Immature natural killer cell (primary cell): ENCODE results near the gene C1orf226. TPM values are rescaled to one million over a fixed set of nuclear protein-coding genes. Genes with fewer than 3 reads are reported as not detected.
A peak's percentile ranks its signal among the peaks of the same experiment; 100 is the strongest.

Experiments
- DNase-seq, 3 donors: peaks; one replicate each; pipeline ENCODE4 v3.0.0; 2022; ENCODE audit warnings: mixed read lengths in 1 of 3
- H3K27ac Mint-ChIP-seq, 6 donors: one replicate each; pipeline ENCODE4 v1.8.0; 2020; ENCODE audit warnings: mixed read lengths in 6 of 6, mild to moderate bottlenecking in 5 of 6, inconsistent platforms in 4 of 6, moderate library complexity in 3 of 6
- H3K27me3 Mint-ChIP-seq, 3 donors: one replicate each; pipeline ENCODE4 v1.8.0; 2020 to 2021; ENCODE audit warnings: low read depth in 3 of 3, mild to moderate bottlenecking in 3 of 3, mixed read lengths in 3 of 3, moderate library complexity in 3 of 3, inconsistent platforms in 1 of 3
- H3K36me3 Mint-ChIP-seq, 3 donors: one replicate each; pipeline ENCODE4 v1.8.0; 2020; ENCODE audit warnings: mixed read lengths in 3 of 3, inconsistent platforms in 2 of 3, mild to moderate bottlenecking in 2 of 3
- H3K4me1 Mint-ChIP-seq, 2 donors: one replicate each; pipeline ENCODE4 v1.8.0; 2020; ENCODE audit warnings: inconsistent platforms in 2 of 2, mild to moderate bottlenecking in 2 of 2, mixed read lengths in 2 of 2, moderate library complexity in 1 of 2
- H3K4me3 Mint-ChIP-seq, 5 donors: one replicate each; pipeline ENCODE4 v1.8.0; 2020; ENCODE audit warnings: mild to moderate bottlenecking in 5 of 5, mixed read lengths in 5 of 5, inconsistent platforms in 3 of 5, moderate library complexity in 3 of 5
- H3K9me3 Mint-ChIP-seq, 6 donors: one replicate each; pipeline ENCODE4 v1.8.0; 2020; ENCODE audit warnings: mild to moderate bottlenecking in 6 of 6, mixed read lengths in 6 of 6, inconsistent platforms in 4 of 6, moderate library complexity in 3 of 6
- polyA plus RNA-seq, 3 donors: library from polyadenylated mRNA; unstranded; fragments of 300-500 nt; fragmentation: Illumina TruSeq; gene quantifications; one replicate each; pipeline ENCODE4 v1.2.3, GENCODE V29; 2021

The C1orf226 gene
- polyA plus RNA-seq, 3 donors from 2014 or later: not detected

DNA sequence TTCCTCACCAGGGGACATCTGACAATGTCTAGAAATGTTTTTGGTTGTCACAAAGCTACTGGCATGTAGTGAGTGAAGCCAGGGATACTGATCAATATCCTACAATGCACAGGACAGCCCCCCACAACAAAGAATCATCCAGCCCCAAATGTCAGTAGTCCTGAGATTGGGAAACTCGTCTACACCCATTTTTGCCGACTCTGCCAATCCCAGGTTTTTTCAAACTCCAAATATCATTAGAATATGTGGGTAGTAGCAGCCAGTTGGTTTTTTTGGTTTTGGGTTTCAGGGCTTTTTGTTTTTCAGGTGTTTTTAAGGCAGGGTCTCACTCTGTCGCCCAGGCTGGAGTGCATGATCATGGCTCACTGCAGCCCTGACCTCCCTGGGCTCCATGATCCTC is 10.8 kb upstream of the C1orf226 start:
- H3K36me3 Mint-ChIP-seq: no peaks in the 10 kb centered on the region
- H3K4me1 Mint-ChIP-seq: peaks cover 9 to 11% of the 10 kb centered on the region in 2 donors
- H3K9me3 Mint-ChIP-seq: no peaks in the 10 kb centered on the region
- peaks cover 0 to 2% (median 2%) of the 10 kb centered on the region in 3 donors for H3K27me3 Mint-ChIP-seq
- H3K4me3 Mint-ChIP-seq: no peak overlapping the region
- no peak overlapping the region for H3K27ac Mint-ChIP-seq
- no peak for DNase-seq

DNA sequence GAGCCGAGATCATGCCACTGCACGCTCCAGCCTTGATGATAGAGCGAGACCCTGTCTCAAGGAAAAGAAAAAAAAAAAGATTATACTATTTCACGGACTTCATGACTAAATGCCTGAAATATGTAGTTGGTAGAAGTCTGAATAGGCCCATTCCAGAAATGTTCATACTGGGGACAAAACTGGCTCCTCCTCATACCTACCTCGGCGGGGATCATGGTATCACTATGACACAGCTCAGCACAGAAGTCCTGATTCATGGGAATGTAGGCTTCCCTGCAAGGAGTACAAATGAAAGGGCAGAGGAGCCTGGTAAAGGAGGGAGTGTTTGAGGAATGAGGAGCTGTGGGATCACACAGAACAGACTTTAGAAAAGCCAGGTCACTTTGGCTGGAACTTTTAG is 9.9 kb upstream of the C1orf226 start:
- Mint-ChIP-seq H3K4me3 (no peak overlapping the region), H3K4me1 (peaks cover 9 to 11% of the 10 kb centered on the region in 2 donors), H3K9me3 (no peaks in the 10 kb centered on the region), H3K36me3 (no peaks in the 10 kb centered on the region), H3K27me3 (peaks cover 0 to 2% (median 0%) of the 10 kb centered on the region in 3 donors), H3K27ac (peak overlapping the region in 1 of 6 donors; percentile 51)
- DNase-seq: no peak

DNA sequence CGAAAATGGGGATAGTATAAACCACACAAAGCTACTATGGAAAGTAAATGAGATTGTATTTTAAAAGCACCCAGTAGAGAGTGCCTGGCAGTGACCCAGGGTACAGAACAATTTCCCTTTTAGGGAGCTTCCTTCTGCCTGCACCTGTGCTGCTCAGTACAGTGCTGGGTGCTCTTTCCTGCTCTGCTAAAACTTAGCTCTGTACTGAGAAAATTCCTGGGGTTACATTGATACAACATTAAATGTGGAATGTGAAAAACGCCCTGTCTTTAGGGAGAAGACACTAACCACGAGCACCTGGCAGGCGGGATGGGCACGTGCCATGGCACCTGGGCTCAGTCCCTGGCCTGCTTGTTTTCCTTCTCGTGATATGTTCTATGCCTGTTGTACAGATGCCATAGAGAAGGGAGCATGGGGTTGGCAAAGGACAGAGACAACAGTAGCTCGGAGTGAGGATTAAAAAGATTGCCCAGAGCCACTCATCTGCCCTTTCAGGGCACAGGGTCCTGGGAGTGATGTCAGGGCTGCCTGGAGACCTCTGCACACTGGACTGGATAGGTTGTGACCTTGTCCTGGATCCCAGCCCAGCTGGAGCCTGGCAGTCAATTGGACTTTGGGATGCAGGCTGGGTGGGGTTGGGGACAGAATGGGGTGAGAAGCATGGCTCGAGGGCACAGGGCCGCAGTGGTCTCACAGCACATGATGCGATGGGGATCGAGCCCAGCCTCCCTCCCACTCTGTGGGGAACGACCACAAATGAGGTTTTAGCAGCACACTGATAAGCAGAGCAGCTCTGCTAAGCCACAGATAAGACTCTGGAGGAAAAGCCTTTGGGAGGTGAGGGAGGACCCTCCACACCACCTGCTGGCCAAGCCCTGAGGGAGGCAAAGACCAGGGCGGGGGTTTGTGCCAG is 9.1 kb upstream of the C1orf226 start:
- peaks cover 9 to 11% of the 10 kb centered on the region in 2 donors for H3K4me1 Mint-ChIP-seq
- H3K27ac Mint-ChIP-seq: peak overlapping the region in 2 of 6 donors; percentile 31 to 69
- peaks cover 0 to 1% (median 0%) of the 10 kb centered on the region in 3 donors for H3K27me3 Mint-ChIP-seq
- H3K36me3 Mint-ChIP-seq: no peaks in the 10 kb centered on the region
- no peak overlapping the region for H3K4me3 Mint-ChIP-seq
- H3K9me3 Mint-ChIP-seq: no peaks in the 10 kb centered on the region
- no peak for DNase-seq

DNA sequence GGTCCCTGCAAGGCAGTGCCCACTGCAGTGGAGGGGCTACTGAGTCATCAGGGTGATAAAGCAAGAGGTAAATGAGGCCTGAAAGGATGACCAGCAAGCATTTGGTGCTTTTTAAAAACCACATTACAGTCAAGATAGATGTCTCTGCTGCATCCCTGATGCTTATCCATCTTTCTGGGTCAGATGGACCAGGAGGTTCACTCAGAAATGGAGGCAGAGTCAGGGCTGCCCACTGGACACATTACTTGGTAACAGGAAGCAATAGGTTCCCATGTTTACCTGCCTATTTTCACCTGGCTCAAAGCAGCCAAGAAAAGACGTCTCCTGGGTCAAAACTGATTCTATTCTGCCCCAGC is 8.5 kb upstream of the C1orf226 start:
- Mint-ChIP-seq H3K27me3 (no peaks in the 10 kb centered on the region), H3K4me3 (no peak overlapping the region), H3K4me1 (peaks cover 9 to 11% of the 10 kb centered on the region in 2 donors), H3K36me3 (no peaks in the 10 kb centered on the region), H3K27ac (peak overlapping the region in 1 of 6 donors; percentile 69), H3K9me3 (no peaks in the 10 kb centered on the region)
- DNase-seq: no peak

DNA sequence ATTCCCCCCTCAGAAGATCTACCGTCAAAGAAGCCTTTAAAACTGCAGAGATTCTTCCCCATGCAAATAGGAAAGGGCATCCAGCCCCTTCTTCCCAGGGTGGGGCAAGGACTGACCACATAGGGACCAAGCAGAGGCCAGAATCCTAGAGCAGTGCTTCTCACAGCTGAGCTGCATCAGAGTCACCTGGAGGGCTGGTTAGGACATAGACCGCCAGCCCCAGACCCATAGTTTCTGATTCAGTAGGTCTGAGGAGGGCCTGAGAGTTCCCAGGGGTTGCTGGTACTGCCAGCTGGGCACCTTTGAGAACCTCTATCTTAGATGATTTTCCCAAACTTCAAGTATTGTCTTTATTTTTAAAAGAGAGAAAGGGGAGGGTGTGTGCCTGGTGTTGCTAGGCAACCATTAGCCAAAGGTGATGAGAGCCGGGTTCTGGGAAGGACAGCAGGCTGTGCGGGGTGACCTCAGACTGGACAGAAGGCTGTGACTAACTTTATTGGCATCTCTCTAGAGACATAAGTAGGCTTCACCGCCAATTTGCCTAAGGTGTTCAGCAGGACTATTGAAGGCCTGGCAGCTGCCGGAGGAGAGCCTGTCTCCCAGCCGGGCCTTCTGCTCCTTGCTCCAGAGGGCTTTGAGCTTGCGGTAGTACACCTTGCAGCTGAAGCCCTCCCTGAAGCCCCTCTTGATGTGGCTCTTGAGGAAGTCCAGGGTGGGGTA is 7.8 kb upstream of the C1orf226 start:
- no peaks in the 10 kb centered on the region for H3K9me3 Mint-ChIP-seq
- H3K27ac Mint-ChIP-seq: no peak overlapping the region
- no peaks in the 10 kb centered on the region for H3K27me3 Mint-ChIP-seq
- no peaks in the 10 kb centered on the region for H3K36me3 Mint-ChIP-seq
- no peak for DNase-seq
- H3K4me3 Mint-ChIP-seq: no peak overlapping the region
- peaks cover 9 to 11% of the 10 kb centered on the region in 2 donors for H3K4me1 Mint-ChIP-seq

DNA sequence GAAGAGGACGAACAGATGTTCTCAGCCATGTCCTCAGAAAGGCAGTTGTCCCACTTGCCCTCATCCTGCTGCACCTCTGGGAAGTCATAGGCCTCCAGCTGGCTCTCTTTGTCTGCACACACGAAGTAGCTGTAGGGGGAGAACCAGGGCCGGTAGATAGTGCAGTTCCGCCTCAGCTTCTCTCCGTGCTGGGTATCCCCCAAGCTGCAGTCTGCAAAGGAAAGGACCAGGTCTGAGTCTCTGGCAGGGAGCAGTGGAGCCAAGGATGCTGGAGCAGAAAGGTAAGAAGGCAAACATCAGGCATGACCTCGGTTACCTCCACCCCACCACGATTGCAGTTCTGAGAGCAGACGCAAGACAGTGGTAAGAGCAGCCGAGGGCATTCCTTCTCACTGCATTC is 7.1 kb upstream of the C1orf226 start:
- H3K27me3 Mint-ChIP-seq: no peaks in the 10 kb centered on the region
- no peaks in the 10 kb centered on the region for H3K36me3 Mint-ChIP-seq
- no peak overlapping the region for H3K4me3 Mint-ChIP-seq
- DNase-seq: no peak
- peaks cover 9 to 11% of the 10 kb centered on the region in 2 donors for H3K4me1 Mint-ChIP-seq
- H3K27ac Mint-ChIP-seq: no peak overlapping the region
- H3K9me3 Mint-ChIP-seq: no peaks in the 10 kb centered on the region

DNA sequence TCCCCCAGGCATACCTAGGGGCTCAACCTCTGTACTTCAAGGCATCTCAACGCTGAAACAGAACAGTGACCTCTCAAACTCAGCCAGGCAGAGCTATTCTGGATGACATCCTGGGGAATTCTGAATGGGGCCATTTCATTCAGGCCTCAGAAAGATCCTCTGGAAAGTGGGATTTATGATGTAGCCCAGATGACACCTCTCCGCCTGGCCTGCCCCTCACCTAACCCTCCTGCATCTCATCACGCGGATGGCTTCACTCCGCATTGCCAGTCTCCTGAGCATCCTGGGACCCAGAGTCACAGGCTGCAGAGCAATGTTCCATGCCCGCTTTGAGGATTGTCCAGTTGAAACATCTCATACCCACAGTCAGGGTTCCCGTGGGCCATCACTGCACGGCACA is 6.1 kb upstream of the C1orf226 start:
- H3K9me3 Mint-ChIP-seq: no peaks in the 10 kb centered on the region
- no peak for DNase-seq
- peaks cover 9 to 11% of the 10 kb centered on the region in 2 donors for H3K4me1 Mint-ChIP-seq
- no peak overlapping the region for H3K4me3 Mint-ChIP-seq
- no peak overlapping the region for H3K27ac Mint-ChIP-seq
- H3K27me3 Mint-ChIP-seq: no peaks in the 10 kb centered on the region
- no peaks in the 10 kb centered on the region for H3K36me3 Mint-ChIP-seq

DNA sequence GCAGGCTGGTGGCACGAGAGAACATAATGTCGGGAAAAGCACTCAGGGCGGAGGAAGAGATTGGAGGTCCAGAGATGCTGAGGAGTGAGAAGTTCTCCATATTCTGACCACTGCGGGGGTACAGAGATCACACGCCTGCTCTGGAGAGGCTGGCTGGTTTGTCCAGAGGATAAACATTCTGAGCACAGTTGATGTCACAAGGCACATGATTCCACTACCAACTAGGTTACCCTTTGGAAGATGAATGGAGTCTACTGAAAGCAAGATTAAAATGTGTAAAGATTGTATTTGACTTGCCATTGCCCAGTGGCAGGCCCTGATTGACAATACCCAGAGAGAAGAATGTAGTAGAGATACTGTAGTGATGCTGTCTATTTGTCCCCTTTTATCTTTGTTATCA is 4.8 kb upstream of the C1orf226 start, which contains the start of gene SPATA46:
SPATA46 (minus strand) TSS at position 164 of the 400 bp plus-strand sequence; CDS start at position 100, 64 bp downstream.
- H3K4me1 Mint-ChIP-seq: peaks cover 9 to 11% of the 10 kb centered on the region in 2 donors
- no peaks in the 10 kb centered on the region for H3K9me3 Mint-ChIP-seq
- no peak for DNase-seq
- no peak within 1 kb of the TSS for H3K27ac Mint-ChIP-seq
- H3K4me3 Mint-ChIP-seq: no peak within 1 kb of the TSS
- H3K27me3 Mint-ChIP-seq: no peaks in the 10 kb centered on the region
- H3K36me3 Mint-ChIP-seq: no peaks in the 10 kb centered on the region

DNA sequence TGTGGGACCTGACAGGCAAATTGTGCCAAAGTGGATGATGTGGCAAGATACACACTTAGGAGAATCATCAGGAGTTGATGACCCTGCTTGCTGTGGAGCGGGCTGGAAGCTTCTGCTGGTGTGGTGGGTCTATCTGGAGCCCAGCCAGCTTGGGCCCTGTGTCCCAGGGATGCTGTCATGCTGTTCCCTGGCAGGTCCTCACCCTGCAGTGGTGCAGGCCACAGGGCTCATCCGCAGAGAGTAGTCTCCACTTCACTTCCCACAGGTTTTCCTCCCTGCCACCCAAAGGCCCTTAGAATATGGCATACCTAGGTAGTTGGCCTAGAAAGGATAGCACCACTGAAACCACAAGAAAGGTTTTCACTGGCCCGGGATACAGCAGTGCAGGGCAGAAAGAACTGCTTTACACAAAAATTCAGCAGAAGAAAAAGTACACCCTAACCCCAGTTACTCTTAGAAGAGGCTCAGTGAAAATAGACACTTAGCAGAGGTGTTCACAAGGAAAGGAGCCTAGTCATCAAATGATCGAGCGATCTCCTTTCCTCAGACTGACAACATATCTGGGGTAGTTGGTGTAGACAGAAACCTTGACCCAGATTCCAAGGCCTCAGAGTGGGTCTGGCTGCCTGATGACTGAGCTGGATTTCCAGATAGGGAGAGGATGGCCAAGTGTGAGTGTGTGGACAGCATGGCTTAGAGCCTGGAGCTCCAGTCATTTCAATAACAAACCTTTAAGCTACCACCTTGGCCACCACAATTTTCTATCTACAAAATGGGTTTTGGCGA is 1.3 kb upstream of the C1orf226 start:
- H3K9me3 Mint-ChIP-seq: no peaks in the 10 kb centered on the region
- no peaks in the 10 kb centered on the region for H3K4me1 Mint-ChIP-seq
- H3K36me3 Mint-ChIP-seq: no peaks in the 10 kb centered on the region

DNA sequence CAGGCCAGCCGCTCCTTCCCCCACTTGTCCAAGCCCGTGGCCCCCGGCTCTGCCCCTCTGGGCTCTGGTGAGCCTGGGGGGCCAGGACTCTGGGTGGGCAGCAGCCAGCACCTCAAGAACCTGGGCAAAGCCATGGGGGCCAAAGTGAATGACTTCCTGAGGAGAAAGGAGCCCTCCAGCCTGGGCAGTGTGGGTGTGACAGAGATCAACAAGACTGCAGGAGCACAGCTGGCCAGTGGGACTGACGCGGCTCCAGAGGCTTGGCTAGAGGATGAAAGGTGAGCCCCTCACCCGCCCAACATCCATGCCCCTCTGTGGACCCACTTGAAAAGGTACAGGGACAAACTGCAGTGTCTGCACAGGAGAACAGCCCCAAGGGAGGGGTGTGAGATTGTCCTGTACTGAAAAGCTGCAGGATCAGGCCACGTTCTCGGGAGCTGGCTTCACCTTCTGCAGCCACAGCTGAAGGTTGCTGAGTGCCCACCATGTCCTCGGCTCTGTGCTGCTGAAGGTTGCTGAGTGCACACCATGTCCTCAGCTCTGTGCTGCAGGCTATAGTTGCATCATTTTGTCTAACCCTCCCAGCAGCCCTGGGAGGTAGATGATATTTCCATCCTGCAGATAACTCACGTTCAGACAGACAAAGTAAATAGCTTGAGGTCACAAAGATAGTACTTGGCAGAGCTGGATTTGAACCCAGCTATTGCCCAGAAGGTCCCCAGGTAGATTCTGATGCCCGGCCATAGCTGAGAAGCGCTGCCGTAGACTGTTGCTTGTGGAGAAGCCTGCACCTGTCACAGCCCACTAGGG is 618 bp downstream of the C1orf226 start:
- peaks cover 0 to 1% (median 0%) of the 10 kb centered on the region in 3 donors for H3K27me3 Mint-ChIP-seq
- DNase-seq: no peak
- no peak overlapping the region for H3K27ac Mint-ChIP-seq
- H3K4me1 Mint-ChIP-seq: peaks cover 0 to 6% of the 10 kb centered on the region in 2 donors
- no peak overlapping the region for H3K4me3 Mint-ChIP-seq
- H3K36me3 Mint-ChIP-seq: no peaks in the 10 kb centered on the region
- no peaks in the 10 kb centered on the region for H3K9me3 Mint-ChIP-seq

More for the DNA sequence above, 1.3 kb upstream of the C1orf226 start:
- peaks cover 0 to 1% (median 0%) of the 10 kb centered on the region in 3 donors for H3K27me3 Mint-ChIP-seq
- H3K4me3 Mint-ChIP-seq: no peak overlapping the region
- H3K27ac Mint-ChIP-seq: no peak overlapping the region
- DNase-seq: no peak

DNA sequence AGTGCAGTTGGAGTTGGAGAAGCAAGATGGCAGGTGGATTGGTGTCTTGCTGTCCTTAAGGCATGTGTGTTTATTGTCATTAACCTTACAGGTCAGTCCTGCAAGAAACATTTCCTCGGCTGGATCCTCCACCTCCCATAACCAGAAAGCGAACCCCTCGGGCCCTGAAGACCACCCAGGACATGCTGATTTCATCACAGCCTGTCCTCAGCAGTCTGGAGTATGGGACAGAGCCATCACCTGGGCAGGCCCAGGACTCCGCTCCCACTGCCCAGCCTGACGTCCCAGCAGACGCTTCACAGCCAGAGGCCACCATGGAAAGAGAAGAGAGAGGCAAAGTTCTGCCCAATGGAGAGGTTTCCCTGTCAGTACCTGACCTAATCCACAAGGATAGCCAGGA is 1.6 kb downstream of the C1orf226 start:
- no peak overlapping the region for H3K27ac Mint-ChIP-seq
- H3K27me3 Mint-ChIP-seq: peaks cover 0 to 1% (median 0%) of the 10 kb centered on the region in 3 donors
- H3K9me3 Mint-ChIP-seq: no peaks in the 10 kb centered on the region
- DNase-seq: no peak
- no peak overlapping the region for H3K4me3 Mint-ChIP-seq
- H3K4me1 Mint-ChIP-seq: peaks cover 6 to 11% of the 10 kb centered on the region in 2 donors
- H3K36me3 Mint-ChIP-seq: no peaks in the 10 kb centered on the region

DNA sequence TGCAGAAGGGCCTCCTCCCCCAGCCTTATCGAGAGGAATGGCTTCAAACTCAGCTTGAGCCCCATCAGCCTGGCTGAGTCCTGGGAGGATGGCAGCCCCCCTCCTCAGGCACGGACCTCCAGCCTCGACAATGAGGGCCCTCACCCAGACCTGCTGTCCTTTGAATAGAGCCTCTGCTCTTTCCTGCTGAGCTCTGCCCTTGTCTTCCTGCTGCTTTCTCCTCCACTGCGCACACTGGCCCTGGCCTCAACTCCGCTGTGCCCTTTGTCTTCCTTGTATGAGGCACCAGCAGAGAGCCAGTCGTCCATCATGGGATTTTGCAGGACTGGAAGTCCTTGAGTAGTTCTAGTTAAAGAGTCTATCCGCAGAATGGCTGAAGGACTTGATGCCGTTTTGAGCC is 2.0 kb downstream of the C1orf226 start:
- Mint-ChIP-seq H3K27ac (no peak overlapping the region), H3K4me1 (peaks cover 10 to 16% of the 10 kb centered on the region in 2 donors)

DNA sequence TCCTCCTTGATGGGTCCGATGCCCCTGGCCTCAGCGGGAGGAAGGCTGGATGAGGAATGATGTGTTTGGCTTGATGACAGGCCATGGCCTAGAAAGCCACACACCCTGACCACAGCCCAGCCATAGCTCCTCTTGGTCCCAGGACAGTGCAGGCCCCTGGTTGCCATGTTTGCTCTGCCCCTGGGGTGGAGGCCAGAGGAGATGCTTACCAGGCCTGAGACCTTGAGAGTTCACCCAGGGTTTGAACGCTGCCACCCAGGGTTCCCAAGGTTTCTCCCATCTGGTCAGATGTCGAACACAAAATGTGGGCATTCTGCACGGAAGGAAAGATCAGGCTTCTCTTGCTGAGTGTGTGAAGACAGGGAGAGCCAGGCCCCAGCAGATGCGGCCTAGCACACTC is 2.6 kb downstream of the C1orf226 start:
- no peak for DNase-seq
- Mint-ChIP-seq H3K4me3 (no peak overlapping the region), H3K9me3 (no peaks in the 10 kb centered on the region), H3K36me3 (no peaks in the 10 kb centered on the region), H3K4me1 (peaks cover 16 to 22% of the 10 kb centered on the region in 2 donors), H3K27me3 (peaks cover 0 to 1% (median 0%) of the 10 kb centered on the region in 3 donors), H3K27ac (no peak overlapping the region)

More for the DNA sequence above, 2.0 kb downstream of the C1orf226 start:
- Mint-ChIP-seq H3K9me3 (no peaks in the 10 kb centered on the region), H3K4me3 (no peak overlapping the region), H3K27me3 (peaks cover 0 to 1% (median 0%) of the 10 kb centered on the region in 3 donors), H3K36me3 (no peaks in the 10 kb centered on the region)
- DNase-seq: no peak
